Stromal cell of bone marrow (primary cell): ENCODE measurements around the gene TCF12.
A peak's percentile ranks its signal among the peaks of the same experiment; 100 is the strongest.

Experiments
- DNase-seq: peaks from one replicate; pipeline ENCODE4 v3.0.0-alpha.2; 2012; ENCODE audit warnings: low read depth

The TCF12 gene

DNA sequence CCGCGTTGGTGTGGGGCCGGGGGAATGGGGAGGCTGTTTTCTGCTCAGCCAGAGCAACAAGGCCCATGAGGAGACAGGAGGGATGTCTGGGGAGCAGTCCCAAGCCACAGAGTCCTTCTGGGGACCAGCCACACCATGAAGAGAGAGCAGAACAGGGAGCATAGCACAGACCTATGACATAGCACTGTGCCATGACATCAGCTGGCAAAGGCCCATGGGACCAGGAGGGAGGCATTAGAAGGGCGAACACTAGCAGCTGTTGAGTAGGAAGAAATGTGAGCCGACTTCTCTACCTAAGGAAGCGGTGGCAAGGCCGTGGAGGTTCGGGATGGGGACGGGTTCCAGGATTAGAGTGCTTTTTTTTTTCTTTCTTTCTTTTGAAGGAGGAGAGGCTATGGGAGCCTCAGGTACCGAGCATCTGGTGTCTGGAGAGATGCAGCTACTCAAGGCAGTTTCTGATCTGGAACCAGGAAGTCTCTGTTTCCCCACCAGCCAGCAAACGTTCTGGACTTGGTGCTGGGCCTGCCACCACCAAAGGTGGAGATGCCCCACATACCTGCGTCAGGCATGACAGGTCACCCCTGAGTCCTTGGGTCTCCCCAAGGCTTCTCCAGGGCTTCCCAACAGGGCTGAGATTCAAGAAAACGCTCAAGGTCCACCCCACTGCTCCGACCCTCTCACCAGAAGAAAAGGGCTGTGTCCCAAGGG, 380.6 kb downstream of the TCF12 start:
- DNase-seq, result no peak

GRCh38 chr15:57301307-57301706, 382.9 kb downstream of the TCF12 start:
- no peak for DNase-seq

DNA sequence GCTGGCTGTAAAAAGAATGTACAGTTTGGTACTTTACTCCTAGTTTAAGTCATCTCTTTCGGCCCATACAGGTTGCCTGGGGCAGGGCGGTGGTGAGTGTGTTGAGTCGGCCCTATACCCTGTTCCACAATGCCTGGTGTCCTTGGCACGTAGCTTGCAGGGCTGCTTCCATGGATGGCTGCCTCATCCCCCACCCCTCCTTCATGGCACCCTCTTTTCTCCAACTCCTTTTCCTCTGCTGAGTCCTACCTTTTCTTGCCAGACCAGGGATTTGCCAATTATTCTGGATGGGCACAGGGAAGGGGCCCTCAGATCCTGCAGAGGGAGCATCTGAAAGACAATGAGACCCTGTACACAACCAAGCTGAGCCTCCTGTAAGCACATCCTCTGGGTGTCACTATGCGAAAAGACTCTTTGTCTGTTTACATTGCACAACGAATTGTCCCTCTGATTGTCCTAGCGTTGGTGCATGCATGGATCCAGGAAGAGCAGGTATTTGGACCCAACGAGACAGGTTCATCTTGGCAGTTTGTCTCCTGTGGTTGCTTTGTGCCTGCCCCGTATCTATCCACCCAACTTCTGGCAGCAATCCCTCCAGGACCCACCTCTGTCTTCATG, 384.3 kb downstream of the TCF12 start:
- no peak for DNase-seq

DNA sequence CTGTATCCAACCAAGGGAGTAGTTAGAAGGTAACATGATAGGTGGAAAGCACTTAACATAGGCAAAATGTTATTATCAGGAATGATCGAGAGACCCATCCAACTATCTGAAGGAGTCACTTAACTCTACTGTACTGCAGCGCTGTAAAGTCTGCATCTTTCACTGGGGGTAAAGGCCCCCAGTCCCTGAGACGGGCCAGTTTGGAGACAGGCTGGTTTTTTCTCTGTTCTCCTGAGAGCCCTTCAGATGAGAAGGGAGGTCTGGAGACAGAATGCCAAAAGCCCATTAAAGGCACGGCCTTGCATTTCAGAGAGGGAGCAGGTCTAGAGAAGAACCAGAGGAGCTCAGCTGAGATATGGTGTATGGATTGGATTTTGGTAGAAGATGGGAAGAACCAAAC, 386.6 kb downstream of the TCF12 start:
- no peak for DNase-seq

DNA sequence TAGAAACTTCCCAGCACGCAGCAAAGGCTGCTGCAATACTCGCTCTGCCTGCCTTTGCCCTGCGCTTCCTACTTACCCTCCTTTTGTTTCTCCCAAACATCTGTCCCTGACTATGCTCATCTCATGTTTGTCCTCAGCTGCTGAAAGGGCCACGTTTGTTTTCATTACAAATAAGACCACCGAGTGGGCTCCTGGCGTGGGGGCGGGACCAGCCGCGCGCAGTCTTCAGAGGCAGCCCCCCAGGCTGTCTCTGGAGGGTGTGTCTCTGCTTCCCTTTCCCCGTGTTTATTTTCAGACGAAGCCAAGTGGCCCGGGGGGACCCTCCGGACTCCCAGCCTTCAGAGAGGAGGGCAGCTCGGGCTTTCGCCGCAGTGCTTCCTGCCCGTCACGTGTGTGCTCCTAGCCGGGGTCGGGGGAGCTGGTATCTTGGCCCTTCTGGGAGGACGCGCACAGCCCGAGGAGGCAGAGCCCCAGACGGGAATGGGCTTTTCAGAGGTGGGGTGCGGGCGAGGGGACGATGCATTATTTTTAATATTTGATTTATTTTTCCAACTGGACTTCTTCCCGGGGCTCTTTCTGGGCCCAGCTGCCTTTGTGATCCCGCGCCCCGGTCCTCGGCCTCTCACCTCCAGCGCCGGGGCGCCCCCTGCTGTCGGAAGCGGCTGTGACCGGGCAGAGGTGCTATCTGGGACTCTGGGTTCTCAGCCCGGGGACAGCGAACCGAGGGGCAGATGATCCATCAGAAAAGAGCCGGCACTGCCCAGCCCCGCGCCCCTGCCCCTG, 387.9 kb downstream of the TCF12 start:
- DNase-seq, result peak; percentile 48

DNA sequence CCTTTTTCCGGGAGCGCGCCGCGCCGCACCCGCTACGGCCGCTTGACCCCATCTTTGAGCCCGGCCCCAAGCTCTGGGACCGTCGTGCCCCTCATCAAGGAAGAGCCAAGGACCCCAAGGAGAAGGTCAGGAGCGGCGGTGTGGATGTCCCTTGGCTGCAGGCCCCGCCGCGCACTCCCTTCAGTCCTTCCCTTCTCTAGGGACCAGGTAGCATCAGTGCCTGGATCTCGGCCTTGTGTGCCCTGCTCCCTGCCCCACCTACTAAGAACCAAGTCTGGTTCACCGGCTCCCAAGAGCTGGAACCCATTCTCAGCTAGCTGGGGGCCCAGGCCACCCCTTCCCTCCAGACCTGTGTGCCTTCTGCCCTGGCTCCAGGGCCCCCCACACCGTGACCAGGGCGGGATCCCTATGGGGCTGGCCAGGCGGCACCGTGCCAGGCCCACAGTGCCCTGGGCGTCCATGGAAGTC, 388.5 kb downstream of the TCF12 start:
- no peak for DNase-seq

DNA sequence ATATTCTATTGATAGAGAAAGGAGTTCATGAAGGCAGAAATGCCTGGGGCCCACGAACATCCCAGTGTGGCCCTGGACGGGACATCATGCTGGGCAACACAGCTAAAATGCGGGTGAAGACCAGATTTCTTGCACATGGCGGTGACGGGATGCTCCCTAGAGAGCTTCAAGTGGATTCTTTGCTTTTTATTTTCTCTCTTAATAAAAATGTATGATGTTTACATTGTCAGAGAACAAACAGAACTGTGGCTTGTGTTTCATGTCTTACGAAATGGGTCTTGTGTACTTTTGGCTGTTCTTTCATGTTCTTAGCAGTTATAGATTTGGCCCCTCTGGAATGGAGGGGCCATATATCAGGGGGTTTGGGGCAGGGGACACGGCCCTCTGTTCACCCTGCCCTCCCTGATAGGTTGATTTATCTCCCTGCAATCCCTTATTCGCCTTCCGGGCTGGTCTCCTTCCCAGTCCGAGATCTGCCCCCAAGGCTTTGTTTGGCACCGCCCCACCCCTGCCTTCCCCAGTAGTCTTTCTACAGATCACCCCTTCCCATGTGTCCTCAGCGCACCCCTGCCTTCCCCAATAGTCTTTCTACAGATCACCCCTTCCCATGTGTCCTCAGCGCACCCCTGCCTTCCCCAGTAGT, 389.2 kb downstream of the TCF12 start:
- no peak for DNase-seq

GRCh38 chr15:57308170-57308545, 389.7 kb downstream of the TCF12 start:
- DNase-seq, result no peak

DNA sequence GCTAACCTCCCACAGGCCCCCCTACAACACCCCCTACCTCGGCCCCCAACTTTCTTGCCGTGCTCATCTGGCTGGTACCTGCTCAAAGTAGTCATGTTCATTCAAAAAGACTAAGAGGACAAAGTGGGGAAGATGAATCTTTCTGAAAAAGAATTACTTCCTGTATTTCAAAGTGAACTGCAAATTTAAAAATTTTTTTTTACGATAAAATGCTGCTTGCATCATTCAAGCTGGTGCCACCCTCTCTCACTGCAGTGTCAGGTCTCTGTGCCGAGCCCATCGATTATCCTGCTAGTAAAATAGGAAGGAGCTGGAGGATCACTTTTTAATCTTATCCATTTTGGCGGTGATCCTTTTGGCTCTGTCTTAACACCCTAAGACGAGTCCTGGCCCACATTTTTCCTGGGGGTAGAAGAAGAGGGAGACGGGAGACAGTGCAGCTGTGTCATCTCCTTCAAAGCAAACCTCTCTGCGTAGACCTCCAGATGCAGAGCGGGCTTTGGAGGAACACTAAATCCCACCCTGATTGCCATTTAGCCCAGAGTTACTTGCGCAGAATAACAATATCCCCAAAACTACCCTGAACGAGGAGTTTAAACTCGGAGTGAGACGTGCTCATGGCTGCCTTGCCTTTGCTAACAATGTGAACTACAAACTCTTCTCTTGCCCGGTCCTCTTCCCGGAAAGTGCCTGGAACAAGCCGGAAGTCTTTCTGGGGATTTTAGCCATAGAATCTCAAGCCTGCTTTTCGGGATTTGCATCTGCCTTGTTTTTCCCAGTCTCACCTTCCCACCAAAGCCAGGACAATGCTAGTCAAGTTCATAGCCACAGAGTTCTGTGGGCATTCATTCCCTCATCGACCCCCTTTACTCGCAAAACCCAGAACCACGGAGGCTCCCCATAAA, 391.7 kb downstream of the TCF12 start:
- DNase-seq, result no peak

DNA sequence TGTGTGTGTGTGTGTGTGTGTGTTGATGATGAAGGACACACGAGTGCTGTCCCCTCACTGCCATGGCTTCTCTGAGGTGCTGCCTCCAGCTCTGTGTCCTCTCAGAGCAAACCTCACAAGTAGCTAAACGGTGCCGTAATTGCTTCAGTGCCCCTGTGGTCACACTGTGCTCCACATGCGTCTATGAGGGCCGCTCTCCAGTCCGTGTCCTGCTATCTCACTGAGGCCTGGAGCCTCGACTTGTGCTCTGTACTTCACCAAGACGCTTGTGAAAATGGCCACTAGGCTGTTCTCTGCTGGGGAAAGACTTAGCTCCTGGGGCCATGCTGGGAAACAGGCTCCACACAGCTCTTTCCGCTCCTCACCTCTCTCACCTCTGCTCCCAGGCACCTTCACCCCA, 392.4 kb downstream of the TCF12 start:
- DNase-seq, result no peak

DNA sequence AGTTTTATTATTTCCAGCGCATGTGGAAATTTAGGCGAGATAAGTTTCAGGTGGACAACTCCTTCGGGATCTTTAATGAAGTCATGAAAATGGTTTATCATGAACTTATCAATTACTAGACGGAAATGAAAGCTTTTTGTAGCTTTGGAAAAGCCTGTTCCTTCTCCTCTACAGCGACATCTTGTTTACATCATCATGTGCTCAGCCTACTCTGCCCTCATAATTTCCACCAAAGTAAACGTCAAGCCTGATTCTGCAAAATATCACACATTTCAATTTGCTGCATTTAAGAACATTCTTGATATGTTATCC, 393.5 kb downstream of the TCF12 start:
- DNase-seq, result no peak

GRCh38 chr15:57312318-57313133, 394.1 kb downstream of the TCF12 start:
- no peak for DNase-seq

DNA sequence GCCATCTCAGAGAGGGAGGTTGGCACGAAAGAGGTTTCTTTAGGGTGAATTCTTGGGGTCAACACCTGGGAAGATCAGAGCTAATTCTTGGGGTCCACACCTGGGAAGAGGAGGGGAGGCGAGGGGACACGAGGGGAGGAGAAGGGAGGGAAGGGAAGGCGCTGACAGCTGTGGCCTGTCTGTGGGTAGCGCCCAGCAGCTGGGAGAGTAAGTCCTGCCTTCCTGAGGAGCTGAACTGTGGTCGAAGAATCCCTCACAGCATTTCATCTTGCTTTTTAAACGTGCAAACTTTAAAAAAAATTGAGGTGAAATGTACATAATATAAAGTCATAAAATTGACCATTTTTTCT, 394.7 kb downstream of the TCF12 start:
- DNase-seq, result no peak

DNA sequence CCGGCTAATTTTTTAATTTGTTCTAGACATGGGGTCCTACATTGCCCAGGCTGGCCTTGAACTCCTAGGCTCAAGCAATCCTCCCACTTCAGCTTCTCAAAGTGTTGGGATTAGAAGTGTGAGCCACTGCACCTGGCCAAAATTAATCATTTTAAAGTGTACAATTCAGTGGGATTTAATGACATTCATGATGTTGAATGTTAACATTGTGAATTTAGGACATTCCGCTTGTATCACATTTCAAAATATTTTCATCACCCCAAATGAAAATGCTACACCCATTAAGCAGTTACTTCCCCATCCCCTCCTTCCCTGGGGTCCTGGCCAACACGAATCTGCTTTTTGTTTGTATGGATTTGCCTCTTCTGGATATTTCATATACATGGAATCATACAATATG, 395.8 kb downstream of the TCF12 start:
- no peak for DNase-seq

- DNase-seq, result no peak
Measured at GRCh38 chr15:57316451-57316850, 398.0 kb downstream of the TCF12 start.

DNA sequence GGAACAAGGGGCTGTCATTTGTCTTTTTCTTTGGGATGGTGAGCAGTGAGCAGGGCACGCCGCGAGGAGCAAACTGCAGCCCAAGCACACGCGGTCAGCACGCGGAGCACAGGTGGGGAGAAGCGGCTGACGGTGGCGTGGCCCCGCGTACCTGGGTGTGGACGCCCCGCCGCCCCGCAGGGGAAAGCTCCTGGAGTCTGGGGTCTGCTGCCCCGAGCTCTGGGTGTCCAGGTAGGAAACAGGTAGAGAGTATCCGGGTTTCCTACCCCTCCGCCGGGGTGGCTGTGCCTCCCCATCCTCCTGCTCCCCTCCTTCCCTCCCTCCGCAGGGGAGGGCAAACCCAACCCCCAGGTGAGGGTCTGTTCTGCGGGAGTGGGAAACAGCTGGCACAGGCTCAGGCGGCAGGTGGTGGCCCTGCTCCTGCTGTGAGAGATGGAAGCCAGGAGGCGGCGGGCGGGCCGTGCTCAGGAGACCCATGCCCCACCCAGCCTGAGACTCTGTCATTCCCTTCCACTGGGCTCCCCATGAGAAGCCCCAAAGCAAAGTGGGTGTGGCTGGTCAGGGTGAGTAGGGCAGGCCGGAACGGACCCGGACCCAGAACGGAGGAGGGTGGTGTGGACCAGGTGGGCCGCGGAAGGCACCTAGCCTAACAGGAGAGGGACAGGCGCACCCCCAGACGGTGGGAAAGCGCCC, 400.9 kb downstream of the TCF12 start:
- DNase-seq, result no peak

- DNase-seq, result no peak
Measured at GRCh38 chr15:57319919-57320560, 401.6 kb downstream of the TCF12 start.

- DNase-seq, result peak; percentile 93
Measured at GRCh38 chr15:57320631-57321220, 402.3 kb downstream of the TCF12 start.

DNA sequence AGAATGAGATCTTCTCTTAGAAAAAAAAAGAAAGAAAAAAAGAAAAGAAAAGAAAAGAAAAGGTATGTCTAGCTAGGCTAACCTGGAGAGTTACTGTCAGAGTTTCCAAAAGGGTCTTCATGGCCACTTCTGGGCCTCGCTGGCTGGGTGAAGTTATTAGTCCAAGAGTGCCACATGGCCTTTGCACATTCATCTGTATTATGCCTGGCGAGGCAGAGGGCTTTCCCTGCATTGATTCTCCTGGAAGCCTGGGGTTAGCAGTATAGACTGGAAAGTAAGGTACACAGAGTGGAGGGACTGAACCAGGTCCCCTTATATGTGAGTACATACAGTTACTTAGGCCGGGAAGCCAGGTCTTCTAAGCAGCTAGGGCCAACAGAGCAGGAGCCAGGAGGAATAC, 403.0 kb downstream of the TCF12 start:
- no peak for DNase-seq
